GM23248 (cell line): ENCODE measurements around the gene MYO16.

Experiments
- EZH2 ChIP-seq: fragments of 200-600 bp; sonication (generic); IDR thresholded peaks from 2 replicates; pipeline ENCODE4 v1.6.1; 2018; ENCODE audit warnings: antibody characterized with exemption, mild to moderate bottlenecking; ENCODE audit not compliant: insufficient read depth, poor library complexity, severe bottlenecking
- EZH2phosphoT487 ChIP-seq: fragments of 200-600 bp; sonication (generic); IDR thresholded peaks from 2 replicates; pipeline ENCODE4 v1.6.1; 2018; ENCODE audit warnings: antibody characterized with exemption, moderate library complexity, mild to moderate bottlenecking, low read depth; ENCODE audit not compliant: insufficient read depth

GRCh38 chr13:109228211-109228610, 598.8 kb downstream of the MYO16 start:
- TF ChIP-seq EZH2 (no peak), EZH2phosphoT487 (no peak)
